ENCODE results near the gene PTPN21.

DNA sequence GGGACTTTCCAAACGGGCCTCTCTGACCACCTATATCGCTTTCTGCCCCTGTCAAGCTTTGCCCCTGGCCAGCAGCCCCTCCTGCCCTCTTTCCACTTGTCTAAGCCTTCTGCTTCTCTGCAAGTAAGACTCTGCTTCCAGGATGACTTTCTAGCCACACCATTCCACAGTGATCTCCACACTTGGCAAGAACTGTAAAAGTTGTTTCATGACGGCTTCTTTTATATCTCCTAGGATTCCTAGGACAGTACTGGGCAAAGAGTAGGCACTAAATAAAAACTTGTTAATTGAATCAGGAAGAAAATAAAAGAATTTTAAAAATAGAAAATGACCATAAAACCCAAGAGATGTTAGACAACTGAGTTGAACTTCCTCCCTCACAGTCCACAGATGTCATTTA is 1.8 kb upstream of the PTPN21 start:
- TF ChIP-seq, protein P1, sequence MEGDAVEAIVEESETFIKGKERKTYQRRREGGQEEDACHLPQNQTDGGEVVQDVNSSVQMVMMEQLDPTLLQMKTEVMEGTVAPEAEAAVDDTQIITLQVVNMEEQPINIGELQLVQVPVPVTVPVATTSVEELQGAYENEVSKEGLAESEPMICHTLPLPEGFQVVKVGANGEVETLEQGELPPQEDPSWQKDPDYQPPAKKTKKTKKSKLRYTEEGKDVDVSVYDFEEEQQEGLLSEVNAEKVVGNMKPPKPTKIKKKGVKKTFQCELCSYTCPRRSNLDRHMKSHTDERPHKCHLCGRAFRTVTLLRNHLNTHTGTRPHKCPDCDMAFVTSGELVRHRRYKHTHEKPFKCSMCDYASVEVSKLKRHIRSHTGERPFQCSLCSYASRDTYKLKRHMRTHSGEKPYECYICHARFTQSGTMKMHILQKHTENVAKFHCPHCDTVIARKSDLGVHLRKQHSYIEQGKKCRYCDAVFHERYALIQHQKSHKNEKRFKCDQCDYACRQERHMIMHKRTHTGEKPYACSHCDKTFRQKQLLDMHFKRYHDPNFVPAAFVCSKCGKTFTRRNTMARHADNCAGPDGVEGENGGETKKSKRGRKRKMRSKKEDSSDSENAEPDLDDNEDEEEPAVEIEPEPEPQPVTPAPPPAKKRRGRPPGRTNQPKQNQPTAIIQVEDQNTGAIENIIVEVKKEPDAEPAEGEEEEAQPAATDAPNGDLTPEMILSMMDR (IDR thresholded peaks at IDR 0.05) = no peak
- TF ChIP-seq POLR2AphosphoS5 (IDR thresholded peaks at IDR 0.05) (no peak), POLR2A (IDR thresholded peaks at IDR 0.05) (no peak)
